ENCODE results near the gene EEF1A2.

Gene EEF1A2

GRCh38 chr20:63477061-63477616 lies 21.7 kb downstream of the EEF1A2 start:
- no peak for ATAC-seq
- TF ChIP-seq PATZ1 (CRISPR knock-in tag; IDR thresholded peaks at IDR 0.05; ENCODE audit: borderline replicate concordance) (no peak), ESRRG (CRISPR knock-in tag; IDR thresholded peaks at IDR 0.05) (no peak), ZNF565 (CRISPR knock-in tag; conservative IDR thresholded peaks at IDR 0.05; ENCODE audit: low read depth) (no peak), ZFP3 (CRISPR knock-in tag; IDR thresholded peaks at IDR 0.05) (no peak), TCF4 (CRISPR knock-in tag; IDR thresholded peaks at IDR 0.05; ENCODE audit: borderline replicate concordance) (no peak), CSRNP3 (CRISPR knock-in tag; IDR thresholded peaks at IDR 0.05) (no peak), GLIS3 (CRISPR knock-in tag; IDR thresholded peaks at IDR 0.05) (no peak), CSDC2 (CRISPR knock-in tag; IDR thresholded peaks at IDR 0.05) (no peak), RARB (CRISPR knock-in tag; IDR thresholded peaks at IDR 0.05) (no peak), BACH2 (CRISPR knock-in tag; IDR thresholded peaks at IDR 0.05; ENCODE audit: borderline replicate concordance) (no peak), TOX (CRISPR knock-in tag; IDR thresholded peaks at IDR 0.05; ENCODE audit: borderline replicate concordance) (no peak), ZFP30 (CRISPR knock-in tag; IDR thresholded peaks at IDR 0.05) (no peak), TSHZ2 (CRISPR knock-in tag; IDR thresholded peaks at IDR 0.05) (no peak), CREB5 (CRISPR knock-in tag; IDR thresholded peaks at IDR 0.05; ENCODE audit: low read depth) (no peak)

GRCh38 chr20:63475209-63475608 lies 23.7 kb downstream of the EEF1A2 start:
- no peak for ATAC-seq
- TF ChIP-seq CSRNP3 (CRISPR knock-in tag; IDR thresholded peaks at IDR 0.05) (no peak), SNAI2 (CRISPR knock-in tag; IDR thresholded peaks at IDR 0.05) (no peak), GLIS3 (CRISPR knock-in tag; IDR thresholded peaks at IDR 0.05) (no peak), ZNF8 (CRISPR knock-in tag; IDR thresholded peaks at IDR 0.05) (no peak), POU6F1 (CRISPR knock-in tag; IDR thresholded peaks at IDR 0.05; ENCODE audit: borderline replicate concordance, low read depth) (no peak), ZFP3 (CRISPR knock-in tag; IDR thresholded peaks at IDR 0.05) (no peak), TSHZ2 (CRISPR knock-in tag; IDR thresholded peaks at IDR 0.05) (no peak), ESRRG (CRISPR knock-in tag; IDR thresholded peaks at IDR 0.05) (no peak), ZNF565 (CRISPR knock-in tag; conservative IDR thresholded peaks at IDR 0.05; ENCODE audit: low read depth) (no peak), CREB5 (CRISPR knock-in tag; IDR thresholded peaks at IDR 0.05; ENCODE audit: low read depth) (no peak), TCF4 (CRISPR knock-in tag; IDR thresholded peaks at IDR 0.05; ENCODE audit: borderline replicate concordance) (no peak), OSR1 (CRISPR knock-in tag; IDR thresholded peaks at IDR 0.05) (no peak), ARNTL (CRISPR knock-in tag; IDR thresholded peaks at IDR 0.05; ENCODE audit: borderline replicate concordance, low read depth) (no peak), RARB (CRISPR knock-in tag; IDR thresholded peaks at IDR 0.05) (no peak), TOX (CRISPR knock-in tag; IDR thresholded peaks at IDR 0.05; ENCODE audit: borderline replicate concordance) (no peak), PPARA (CRISPR knock-in tag; IDR thresholded peaks at IDR 0.05; ENCODE audit: borderline replicate concordance) (no peak), CSDC2 (CRISPR knock-in tag; IDR thresholded peaks at IDR 0.05) (no peak)

All from SK-N-SH treated with all-trans-retinoic acid at 6 μM for 48 hours (cell line).